Stomach smooth muscle (tissue), 2 donors: ENCODE data around the gene PYY.
"Not testable (repeated sequence)": the region's sequence is repeated elsewhere in the genome, so short reads cannot be mapped to it uniquely, and the experiment has no call there.

Experiments
- H3K27ac ChIP-seq: one replicate; pipeline ENCODE4 v1.7.0; 2013; ENCODE audit warnings: mild to moderate bottlenecking, low read length, inconsistent platforms
- H3K27me3 ChIP-seq, 2 donors: one replicate each; pipeline ENCODE4 v1.7.0; 2013; ENCODE audit warnings: low read length in 2 of 2; ENCODE audit not compliant: insufficient read depth in 2 of 2, control insufficient read depth in 1 of 2
- H3K36me3 ChIP-seq, 2 donors: one replicate each; pipeline ENCODE4 v1.7.0; 2013; ENCODE audit warnings: low read length in 2 of 2; ENCODE audit not compliant: control insufficient read depth in 2 of 2, insufficient read depth in 2 of 2
- H3K4me1 ChIP-seq: one replicate; pipeline ENCODE4 v1.7.0; 2013; ENCODE audit warnings: low read length; ENCODE audit not compliant: control insufficient read depth, insufficient read depth
- H3K4me3 ChIP-seq, 2 donors: one replicate each; pipeline ENCODE4 v1.7.0; 2013; ENCODE audit warnings: low read length in 2 of 2
- H3K9ac ChIP-seq, 2 donors: one replicate each; pipeline ENCODE4 v1.7.0; 2013; ENCODE audit warnings: low read length in 2 of 2, mild to moderate bottlenecking in 1 of 2
- H3K9me3 ChIP-seq, 2 donors: one replicate each; pipeline ENCODE4 v1.7.0; 2013; ENCODE audit warnings: low read length in 2 of 2; ENCODE audit not compliant: control insufficient read depth in 2 of 2
- donor health status: healthy.
- donor health status: Pancreatic carcinoma.

Gene PYY

DNA sequence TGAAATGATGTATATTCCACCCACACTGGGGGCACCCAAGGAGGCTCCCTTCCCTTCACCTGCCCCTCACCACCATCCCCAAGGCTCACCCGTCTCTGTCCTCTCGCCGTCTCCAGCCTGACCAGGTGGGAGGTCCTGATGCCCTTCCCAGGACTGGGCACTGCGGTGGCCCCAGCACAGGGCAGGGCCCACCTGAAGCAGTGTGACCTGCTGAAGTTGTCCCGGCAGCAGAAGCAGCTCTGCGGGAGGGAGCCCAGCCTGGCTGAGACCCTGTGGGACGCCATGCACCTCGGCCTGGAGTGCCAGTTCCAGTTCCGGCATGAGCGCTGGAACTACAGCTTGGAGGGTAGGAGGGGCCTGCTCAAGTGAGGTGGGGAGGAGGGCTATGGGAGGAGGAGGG lies 21.4 kb downstream of the PYY start:
- H3K27me3 ChIP-seq: peaks cover 5 to 13% of the 10 kb centered on the region in 2 donors
- no peak overlapping the region for H3K9ac ChIP-seq
- no peak overlapping the region for H3K27ac ChIP-seq
- no peaks in the 10 kb centered on the region for H3K36me3 ChIP-seq
- H3K4me1 ChIP-seq: no peaks in the 10 kb centered on the region
- no peak overlapping the region for H3K4me3 ChIP-seq
- no peaks in the 10 kb centered on the region for H3K9me3 ChIP-seq

DNA sequence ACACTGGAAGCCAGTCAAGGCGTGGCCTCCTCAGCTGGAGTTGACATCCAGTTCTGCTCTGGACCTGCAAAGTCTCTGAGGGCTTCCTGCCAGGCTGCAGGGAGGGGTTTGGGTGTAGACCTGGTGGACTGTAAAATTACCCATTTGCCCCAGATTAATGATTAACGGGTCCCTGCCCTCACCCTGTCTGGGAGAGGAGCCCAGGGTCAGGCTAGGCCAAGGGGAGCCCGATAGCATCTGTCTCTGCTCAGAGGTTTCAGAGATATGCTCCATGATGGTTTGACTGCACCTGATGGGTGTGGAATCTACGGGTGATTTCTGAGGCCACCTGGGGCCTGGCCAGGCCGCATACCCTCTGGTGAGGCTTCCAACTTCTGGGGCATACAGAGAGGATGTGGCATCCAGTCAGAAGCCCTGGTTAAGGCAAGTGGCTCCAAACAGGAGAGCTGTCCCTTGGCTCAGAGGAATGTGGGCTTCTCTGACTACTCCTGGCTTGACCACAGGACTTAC lies 22.6 kb downstream of the PYY start:
- no peak overlapping the region for H3K4me3 ChIP-seq
- peaks cover 6% of the 10 kb centered on the region for H3K4me1 ChIP-seq
- H3K9ac ChIP-seq: no peak overlapping the region
- peaks cover 14 to 18% of the 10 kb centered on the region in 2 donors for H3K27me3 ChIP-seq
- H3K9me3 ChIP-seq: no peaks in the 10 kb centered on the region
- no peaks in the 10 kb centered on the region for H3K36me3 ChIP-seq
- H3K27ac ChIP-seq: no peak overlapping the region

DNA sequence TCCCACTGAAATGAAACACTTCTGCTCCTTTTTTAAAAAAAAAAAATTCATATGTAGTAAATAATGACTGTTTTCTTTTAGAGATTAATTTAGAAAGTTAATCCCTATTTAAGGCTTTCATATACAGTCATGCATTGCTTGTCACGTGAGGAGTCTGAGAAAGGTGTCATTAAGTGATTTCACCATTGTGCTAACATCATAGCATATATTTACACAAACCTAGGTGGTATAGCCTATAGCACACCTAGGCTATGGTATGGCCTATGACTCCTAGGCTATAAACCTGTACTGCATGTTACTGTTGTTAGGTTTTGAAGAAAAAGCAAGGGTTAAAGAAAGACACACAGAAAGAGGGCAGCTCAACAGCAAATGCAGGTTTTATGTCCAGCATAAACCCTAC lies 25.1 kb downstream of the PYY start:
- peaks cover 14 to 23% of the 10 kb centered on the region in 2 donors for H3K27me3 ChIP-seq

DNA sequence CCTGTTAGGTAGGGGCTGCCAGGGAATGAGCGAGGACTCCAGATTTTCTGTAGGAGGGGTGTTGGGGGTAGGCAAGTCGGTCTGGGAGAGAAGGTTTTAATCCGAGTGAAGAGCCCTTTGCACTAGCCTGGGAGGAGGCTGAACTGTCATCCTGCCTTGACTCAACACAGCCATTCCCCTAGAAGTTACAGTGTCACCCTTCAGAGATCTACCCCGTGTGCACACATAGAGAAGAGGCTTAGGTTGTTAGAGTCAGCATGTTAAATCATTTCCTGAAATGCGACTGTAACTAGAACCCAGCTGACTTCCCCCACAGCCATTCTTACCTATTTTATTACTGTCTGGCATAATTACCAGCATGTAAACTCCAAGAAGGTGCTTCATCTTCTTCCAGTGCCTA lies 25.8 kb downstream of the PYY start:
- H3K9ac ChIP-seq, H3K9me3 ChIP-seq, H3K4me1 ChIP-seq, H3K27ac ChIP-seq, H3K36me3 ChIP-seq: not testable (repeated sequence)
- Histone ChIP-seq H3K4me3 (peak overlapping the region in 1 of 2 donors; percentile 8), H3K27me3 (peaks cover 14 to 21% of the 10 kb centered on the region in 2 donors)

More for the DNA sequence above, 25.1 kb downstream of the PYY start:
- H3K9ac ChIP-seq: no peak overlapping the region
- H3K27ac ChIP-seq: no peak overlapping the region
- no peaks in the 10 kb centered on the region for H3K9me3 ChIP-seq
- no peak overlapping the region for H3K4me3 ChIP-seq
- no peaks in the 10 kb centered on the region for H3K36me3 ChIP-seq
- H3K4me1 ChIP-seq: peaks cover 6% of the 10 kb centered on the region

DNA sequence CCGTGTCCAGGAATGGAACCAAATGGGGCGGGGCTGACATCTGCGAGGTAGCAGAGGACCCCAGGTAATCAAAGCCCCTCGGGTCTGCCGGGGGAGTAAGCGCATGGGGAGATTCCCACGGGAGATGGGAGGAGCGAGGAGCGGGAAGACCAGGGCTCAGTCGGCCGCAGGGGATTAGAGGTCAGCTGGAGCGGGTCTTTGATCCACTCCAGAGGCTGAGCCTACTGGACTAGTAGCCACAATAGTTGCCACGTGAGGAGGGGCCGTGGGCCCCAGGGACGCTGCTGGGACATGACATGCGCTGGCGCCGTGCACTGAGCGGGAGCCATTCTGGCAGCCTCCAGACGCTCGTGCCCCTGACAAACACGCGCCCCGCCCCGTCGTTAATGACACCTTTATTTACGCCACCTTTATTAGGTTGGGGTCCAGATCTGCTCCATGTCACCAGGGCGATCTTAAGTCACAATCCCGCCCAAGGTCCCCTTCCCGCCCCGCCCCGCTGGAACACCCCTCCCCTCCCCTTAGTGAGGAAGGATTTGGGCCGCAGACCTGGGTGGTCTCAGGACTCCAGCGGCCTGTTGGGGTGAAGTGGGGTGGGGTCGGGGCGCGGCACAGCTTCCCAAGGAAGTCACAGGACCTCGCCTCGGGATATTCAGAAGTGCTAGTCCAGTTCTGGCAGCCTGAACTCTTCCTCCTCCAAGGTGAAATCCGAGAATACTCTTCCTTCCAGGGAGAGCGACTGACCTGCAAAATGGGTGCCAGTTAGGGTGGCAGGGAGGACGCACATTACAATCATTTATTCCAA lies 26.5 kb downstream of the PYY start:
- Histone ChIP-seq H3K4me3 (peak overlapping the region; percentile 53 to 64), H3K4me1 (peaks cover 6% of the 10 kb centered on the region), H3K9ac (peak overlapping the region in 1 of 2 donors; percentile 5), H3K36me3 (no peaks in the 10 kb centered on the region), H3K27me3 (peaks cover 14 to 19% of the 10 kb centered on the region in 2 donors), H3K9me3 (no peaks in the 10 kb centered on the region), H3K27ac (no peak overlapping the region)

DNA sequence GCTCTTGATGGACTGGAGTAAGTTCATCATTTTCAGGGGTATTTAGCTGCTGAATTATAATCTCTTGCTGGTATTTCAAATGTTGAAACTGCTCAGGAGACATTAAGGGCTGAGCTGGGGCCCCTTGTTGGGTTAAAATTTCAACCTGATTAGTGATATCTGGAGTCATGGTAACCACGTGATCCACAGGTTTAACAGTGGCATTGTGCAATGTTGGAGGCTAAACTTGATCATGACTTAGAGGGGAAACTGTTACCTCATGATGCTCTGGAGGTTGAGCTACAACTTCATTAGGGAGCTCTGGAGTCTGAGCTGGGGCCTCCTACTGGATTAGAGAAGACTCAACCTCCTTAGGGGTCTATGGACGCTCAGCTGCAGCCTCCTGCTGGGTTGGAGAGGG lies 29.2 kb downstream of the PYY start:
- no peak overlapping the region for H3K4me3 ChIP-seq
- no peaks in the 10 kb centered on the region for H3K9me3 ChIP-seq
- peaks cover 14 to 16% of the 10 kb centered on the region in 2 donors for H3K27me3 ChIP-seq
- H3K27ac ChIP-seq: no peak overlapping the region
- no peaks in the 10 kb centered on the region for H3K36me3 ChIP-seq
- H3K4me1 ChIP-seq: peaks cover 6% of the 10 kb centered on the region
- no peak overlapping the region for H3K9ac ChIP-seq

DNA sequence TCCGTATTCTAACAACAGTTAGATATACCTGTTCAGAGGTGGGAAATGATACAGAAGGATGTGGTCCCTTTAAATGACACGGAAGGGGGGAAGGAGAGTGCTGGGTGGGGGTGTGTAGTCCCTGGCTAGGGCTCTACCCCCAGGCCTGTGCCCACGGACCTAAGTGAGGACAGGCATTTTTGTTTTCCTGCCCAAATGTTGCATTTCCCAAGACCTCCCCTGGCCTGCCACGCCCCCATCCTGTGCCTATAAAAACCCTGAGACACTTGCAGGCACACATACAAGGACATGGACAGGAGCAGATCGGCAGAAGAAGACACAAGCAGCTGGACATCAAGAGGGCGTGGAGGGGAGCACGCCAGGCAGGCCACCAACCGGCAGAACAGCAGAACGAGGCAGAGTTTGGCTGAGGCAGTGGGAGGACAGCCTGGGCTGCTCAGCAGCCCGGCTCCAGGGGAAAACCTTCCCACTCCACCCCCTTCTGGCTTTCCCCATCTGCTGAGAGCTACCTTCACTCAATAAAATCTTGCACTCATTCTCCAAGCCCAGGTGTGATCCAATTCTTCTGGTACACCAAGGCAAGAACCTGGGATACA lies 33.1 kb downstream of the PYY start:
- Histone ChIP-seq H3K4me1 (peaks cover 2% of the 10 kb centered on the region), H3K27ac (no peak overlapping the region), H3K27me3 (peaks cover 5 to 11% of the 10 kb centered on the region in 2 donors), H3K4me3 (no peak overlapping the region), H3K9me3 (no peaks in the 10 kb centered on the region), H3K36me3 (no peaks in the 10 kb centered on the region), H3K9ac (no peak overlapping the region)

DNA sequence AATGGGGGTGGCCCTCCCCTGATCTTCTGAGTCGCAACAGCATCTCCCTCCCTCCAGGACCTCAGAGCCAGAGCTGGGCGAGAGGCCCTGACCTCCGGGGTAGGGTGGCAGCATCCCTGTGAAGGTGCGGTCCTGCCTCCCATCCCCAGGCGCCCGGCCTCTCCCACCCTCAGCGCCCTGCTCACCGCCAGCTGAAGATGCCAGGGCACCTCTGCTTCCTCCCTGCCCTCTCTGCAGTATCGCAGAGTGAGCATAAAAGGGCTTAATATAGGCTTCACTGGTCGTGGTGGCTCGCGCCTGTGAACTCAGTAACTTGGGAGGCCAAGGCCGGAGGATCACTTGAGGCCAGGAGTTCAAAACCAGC lies 35.7 kb downstream of the PYY start:
- H3K9ac ChIP-seq: no peak overlapping the region
- H3K9me3 ChIP-seq: no peaks in the 10 kb centered on the region
- peak overlapping the region in 1 of 2 donors; percentile 58 for H3K4me3 ChIP-seq
- H3K27me3 ChIP-seq: peaks cover 5 to 14% of the 10 kb centered on the region in 2 donors
- no peaks in the 10 kb centered on the region for H3K36me3 ChIP-seq
- peaks cover 2% of the 10 kb centered on the region for H3K4me1 ChIP-seq
- no peak overlapping the region for H3K27ac ChIP-seq

DNA sequence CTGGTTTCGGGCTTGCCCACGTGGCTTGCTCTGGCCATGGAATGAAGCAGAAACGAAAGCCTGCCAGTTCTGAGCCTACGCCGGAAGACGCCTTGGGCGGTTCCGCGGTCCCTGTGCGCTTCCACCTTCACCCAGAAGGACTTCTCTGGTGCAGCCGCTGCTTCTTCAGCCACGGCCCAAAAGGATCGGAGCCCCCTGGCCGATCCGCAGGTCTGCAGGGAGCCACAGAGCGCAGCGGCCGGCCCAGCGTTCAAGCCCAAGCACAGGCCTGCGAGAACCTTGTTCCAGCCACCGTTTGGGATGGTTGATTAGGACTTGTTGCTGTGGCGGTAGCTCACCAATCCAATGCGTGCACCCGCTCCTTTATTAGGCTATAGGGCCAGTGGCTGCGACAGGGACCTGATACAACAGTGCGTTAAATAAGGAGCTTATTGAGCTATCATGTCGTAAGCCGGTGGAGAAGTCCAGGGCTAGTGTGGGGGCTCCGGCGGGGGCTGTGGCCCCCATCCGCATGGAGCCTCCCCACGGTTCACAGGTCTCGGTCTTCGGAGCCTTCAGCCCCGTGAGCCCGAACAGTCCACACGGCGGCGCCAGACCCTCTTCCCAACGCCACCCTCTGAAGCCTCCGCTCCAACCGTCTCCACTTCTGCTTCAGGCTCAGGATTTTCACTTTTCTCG lies 36.3 kb downstream of the PYY start:
- no peaks in the 10 kb centered on the region for H3K9me3 ChIP-seq
- no peak overlapping the region for H3K27ac ChIP-seq
- peaks cover 8 to 14% of the 10 kb centered on the region in 2 donors for H3K27me3 ChIP-seq
- H3K4me1 ChIP-seq: peaks cover 2% of the 10 kb centered on the region
- peak overlapping the region in 1 of 2 donors; percentile 58 for H3K4me3 ChIP-seq
- no peak overlapping the region for H3K9ac ChIP-seq
- H3K36me3 ChIP-seq: no peaks in the 10 kb centered on the region

DNA sequence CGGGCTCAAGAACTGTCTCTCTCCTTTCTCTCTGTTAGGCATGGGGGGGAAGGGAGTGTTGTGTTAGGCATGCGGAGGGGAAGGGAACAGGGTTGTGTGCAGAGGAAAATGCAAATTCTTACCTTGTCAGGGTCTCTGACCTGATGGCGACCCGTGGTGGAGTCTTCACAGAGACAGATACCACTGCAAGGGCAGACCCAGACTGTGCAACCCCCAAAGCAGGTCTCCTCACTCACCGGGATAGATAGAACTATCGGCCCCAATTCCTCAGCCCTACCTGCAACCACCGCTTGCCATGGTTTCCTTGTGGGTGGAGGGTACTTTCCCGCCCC lies 36.8 kb downstream of the PYY start:
- peak overlapping the region in 1 of 2 donors; percentile 58 for H3K4me3 ChIP-seq
- peaks cover 2% of the 10 kb centered on the region for H3K4me1 ChIP-seq
- no peak overlapping the region for H3K9ac ChIP-seq
- H3K9me3 ChIP-seq: no peaks in the 10 kb centered on the region
- H3K36me3 ChIP-seq: no peaks in the 10 kb centered on the region
- peaks cover 8 to 14% of the 10 kb centered on the region in 2 donors for H3K27me3 ChIP-seq
- H3K27ac ChIP-seq: no peak overlapping the region
